GM21526 (cell line): Measurements from ENCODE around the gene OR1L8.
"Not testable (repeated sequence)": the region's sequence is repeated elsewhere in the genome, so short reads cannot be mapped to it uniquely, and the experiment has no call there.

Source experiments
- ATAC-seq: cut with Tn5 transposase; IDR thresholded peaks from one replicate; pipeline ENCODE4 v1.9.1; 2021; ENCODE audit warnings: moderate library complexity; ENCODE audit not compliant: unreplicated experiment, low FRiP score

Gene OR1L8, protein sequence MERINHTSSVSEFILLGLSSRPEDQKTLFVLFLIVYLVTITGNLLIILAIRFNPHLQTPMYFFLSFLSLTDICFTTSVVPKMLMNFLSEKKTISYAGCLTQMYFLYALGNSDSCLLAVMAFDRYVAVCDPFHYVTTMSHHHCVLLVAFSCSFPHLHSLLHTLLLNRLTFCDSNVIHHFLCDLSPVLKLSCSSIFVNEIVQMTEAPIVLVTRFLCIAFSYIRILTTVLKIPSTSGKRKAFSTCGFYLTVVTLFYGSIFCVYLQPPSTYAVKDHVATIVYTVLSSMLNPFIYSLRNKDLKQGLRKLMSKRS

GRCh38 chr9:122583284-122583683 is at the start of gene OR1L8:
Gene OR1L8, minus strand, starts transcription at chr9:122583384. Its CDS starts 14,907 bp downstream, at chr9:122568477.
- not testable (repeated sequence) for ATAC-seq

DNA sequence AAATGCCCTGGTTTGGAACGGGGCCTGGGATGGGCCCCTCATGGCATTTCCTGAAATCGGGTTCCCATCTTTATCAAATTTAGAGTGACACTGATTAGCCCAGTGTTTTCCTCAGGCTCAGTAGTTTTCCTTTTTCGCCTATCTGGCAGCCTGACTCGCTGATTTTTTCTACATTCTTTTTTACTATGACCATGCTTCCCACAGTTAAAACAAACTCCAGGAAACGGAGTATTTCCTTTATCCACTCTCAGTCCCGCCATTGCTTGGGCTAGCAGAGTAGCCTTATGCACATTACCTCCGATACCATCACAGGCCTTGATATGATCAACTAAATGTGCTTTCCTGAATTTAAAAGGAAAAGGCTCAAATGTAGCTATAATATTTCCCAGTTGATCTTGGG is 36.8 kb upstream of the OR1L8 start:
- ATAC-seq, result no peak

DNA sequence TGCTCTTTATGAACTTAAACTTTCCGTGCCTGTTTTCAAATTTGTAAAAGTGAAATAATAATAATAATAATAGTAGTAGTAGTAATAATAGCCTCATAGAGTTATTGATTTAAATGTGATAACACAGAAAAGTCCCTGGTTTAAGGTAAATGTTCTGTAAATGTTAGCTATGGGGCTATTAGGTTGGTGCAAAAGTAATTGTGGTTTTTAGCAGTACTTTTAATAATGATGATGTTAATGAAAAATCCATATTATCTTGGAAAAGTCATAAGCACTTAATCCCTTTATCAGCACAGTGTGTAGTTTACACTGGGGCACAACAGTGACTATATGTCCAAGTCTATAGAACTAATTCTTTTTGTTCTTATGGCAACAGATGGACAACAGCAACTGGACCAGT is 31.2 kb upstream of the OR1L8 start, which contains the start of gene OR1Q1:
TSS of gene OR1Q1 (plus strand) at position 377 of the 400 bp plus-strand sequence. CDS start at position 377, 0 bp downstream.
- ATAC-seq, result no peak

DNA sequence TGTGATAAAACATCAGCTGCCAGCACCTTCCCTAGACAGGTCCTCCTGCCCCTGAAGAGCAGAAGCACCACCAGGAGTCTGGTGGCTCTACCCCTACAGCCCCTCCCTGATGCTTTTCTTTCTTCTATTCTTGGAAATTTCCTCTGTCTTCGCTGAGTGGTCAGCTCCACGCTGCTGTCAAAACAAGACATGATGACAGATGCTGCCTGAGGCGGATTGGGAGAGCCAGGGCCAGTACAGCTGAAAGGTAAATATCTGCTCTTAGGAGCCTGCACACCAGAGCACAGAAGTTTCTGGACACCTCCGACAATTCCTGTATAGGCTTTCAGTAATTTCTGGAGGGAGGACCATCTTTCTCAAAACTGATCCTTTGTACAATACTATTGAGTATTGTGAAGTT is 26.6 kb upstream of the OR1L8 start:
- ATAC-seq, result no peak

DNA sequence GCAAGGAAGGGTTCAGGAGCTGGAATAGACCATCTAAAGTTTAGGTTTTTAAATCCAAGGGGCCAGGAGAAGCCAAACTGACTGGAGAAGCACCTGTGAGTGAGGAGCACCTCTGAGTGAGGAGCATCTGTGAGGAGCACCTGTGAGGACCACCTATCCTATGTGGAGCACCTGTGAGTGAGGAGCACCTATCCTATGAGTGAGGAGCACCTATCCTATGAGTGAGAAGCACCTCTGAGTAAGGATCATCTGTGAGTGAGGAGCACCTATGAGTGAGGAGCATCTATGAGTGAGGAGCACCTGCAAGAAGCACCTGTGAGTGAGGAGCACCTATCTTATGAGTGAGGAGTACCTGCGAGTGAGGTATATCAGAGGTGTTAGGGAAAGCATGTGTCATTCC is 23.4 kb upstream of the OR1L8 start:
- ATAC-seq, result no peak

DNA sequence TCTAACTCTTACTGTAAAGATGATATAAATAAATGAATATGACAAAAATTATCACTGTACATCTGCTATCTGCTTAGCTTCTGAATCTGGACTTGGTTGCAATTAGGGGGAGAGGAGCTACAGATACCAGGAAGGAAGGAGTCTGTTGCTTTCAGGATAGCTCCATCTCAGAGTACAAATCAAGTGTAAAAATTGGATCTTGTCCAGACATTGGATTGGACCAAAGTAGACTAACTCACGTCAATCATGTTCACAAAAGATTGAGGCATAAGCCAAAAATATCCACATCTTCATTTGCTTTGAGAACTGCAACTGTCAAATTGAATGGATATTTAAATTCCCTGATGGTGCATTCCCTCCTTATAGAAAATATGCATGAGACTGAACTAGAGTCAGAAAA is 22.5 kb upstream of the OR1L8 start:
- no peak for ATAC-seq

- no peak for ATAC-seq
Measured at GRCh38 chr9:122580360-122580759, 2.8 kb downstream of the OR1L8 start.

DNA sequence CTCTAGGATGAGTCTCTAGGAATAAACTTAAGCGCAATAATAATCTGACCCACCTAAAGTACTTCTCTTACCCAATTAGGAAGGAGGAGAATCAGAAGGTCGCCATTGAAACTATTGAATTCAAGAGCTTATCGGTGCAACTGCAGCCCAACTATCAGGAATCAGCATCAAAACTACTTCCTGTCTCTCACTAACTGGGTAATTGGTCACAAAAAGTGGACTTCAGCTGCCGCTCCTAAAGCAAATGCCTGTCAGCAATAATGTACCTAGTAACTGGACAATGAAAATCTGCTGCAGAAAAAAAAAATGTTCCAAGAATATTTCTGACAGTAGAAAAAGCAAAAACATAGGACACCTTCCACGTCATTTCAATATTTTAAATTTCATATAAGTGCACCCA is 3.3 kb downstream of the OR1L8 start:
- ATAC-seq, result no peak

DNA sequence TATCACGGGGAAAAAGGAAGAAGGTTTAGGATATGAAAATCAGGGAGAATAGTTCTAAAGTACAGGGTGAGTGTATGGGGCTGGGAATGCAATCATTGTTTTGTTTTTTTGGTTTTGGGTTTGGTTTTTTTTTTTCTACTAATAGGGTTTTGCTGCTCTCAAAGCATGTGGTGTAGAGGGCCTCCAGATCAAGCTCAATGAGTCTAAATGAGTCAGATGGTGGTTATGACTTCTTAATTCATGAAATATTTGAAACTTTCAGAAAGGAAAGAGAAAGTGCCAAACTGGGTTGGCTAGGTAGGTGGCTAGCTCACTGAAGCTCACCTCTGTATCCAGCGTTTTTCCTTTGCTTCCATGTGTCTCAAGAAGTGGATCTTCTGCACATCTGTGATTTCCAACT is 10.7 kb downstream of the OR1L8 start:
- ATAC-seq, result no peak

DNA sequence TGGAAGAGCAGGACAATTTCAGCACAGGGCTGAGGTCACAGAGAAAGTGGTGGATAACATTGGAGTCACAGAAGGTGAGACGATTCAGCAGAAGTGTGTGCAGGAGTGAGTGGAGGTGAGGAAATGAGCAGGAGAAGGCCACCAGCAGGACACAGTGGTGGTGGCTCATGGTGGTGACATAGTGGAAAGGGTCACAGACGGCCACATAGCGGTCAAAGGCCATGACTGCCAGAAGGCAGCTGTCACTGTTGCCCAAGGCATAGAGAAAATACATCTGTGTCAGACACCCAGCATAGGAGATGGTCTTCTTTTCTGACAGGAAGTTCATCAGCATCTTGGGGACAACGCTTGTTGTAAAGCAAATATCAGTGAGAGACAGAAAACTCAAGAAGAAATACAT is 15.3 kb downstream of the OR1L8 start:
- no peak for ATAC-seq

DNA sequence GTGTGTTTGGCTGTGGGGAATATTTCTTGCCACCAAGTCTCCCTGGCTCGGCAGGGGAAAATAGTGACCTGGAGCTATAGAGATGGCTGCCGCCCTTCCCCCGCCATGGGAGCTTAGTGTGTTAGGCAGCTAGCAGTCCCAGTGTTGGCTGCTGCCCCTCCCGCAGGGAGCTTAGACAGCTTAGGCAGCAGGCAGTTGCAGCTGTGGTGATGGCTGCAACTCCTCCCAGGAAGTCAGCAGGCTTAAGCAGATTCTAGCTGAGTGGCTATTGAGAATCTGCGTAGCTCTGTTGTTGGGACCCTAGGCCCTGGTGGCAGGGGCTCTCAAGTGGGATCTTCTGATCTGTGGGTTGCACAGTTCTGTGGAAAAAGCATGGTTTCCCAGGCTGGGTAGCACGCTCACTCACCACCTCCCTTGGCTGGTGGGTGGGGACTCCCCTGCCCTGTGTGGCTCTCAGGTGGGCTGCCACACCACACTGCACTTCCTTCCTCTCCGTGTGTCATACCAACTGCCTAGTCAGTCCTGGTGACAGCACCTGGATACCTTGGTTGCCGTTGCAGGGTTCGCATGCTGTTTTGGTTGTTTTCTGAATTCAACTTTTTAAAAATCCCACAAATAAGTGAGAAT is 20.9 kb downstream of the OR1L8 start:
- ATAC-seq, result no peak

DNA sequence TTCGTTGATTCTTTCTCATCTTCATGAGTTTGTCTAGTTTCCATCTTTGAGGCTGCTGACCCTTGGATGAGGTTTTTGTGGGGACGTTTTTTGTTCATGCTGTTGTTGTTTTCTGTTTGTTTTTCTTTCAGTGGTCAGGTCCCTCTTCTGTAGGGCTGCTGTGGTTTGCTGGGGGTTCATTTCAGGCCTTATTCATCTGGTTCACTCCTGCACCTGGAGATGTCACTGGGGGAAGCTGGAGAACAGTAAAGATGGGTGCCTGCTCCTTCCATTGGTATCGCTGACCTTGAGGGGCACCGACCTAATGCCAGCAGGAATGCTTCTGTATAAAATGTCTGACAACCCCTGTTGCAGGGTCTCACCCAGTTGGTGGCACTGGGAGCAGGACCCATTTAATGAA is 21.7 kb downstream of the OR1L8 start:
- no peak for ATAC-seq

DNA sequence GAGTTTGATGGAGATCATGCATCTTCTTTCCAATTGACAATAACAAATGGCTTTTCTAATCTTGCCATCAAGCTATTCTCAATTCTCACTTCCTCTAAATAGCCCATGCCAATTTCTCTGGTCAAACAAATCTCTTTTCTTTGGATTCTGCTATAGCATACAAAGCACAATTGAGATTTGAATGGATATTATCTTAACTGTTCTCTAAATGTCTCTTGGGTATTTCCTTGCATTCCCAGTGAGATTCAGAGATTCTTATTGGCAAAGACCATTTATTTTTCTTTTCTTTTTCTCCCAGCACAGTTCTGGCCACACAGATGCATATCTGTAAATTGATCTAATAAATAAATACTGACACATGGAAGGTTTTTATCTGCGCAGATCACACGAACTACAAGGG is 30.4 kb downstream of the OR1L8 start, which contains the start of gene OR1N2:
TSS of gene OR1N2 (plus strand) at position 301 of the 400 bp plus-strand sequence. CDS start 100 bp downstream, outside the sequence.
- no peak for ATAC-seq

- no peak for ATAC-seq
Measured at GRCh38 chr9:122551371-122551770, 31.8 kb downstream of the OR1L8 start.

- ATAC-seq, result no peak
Measured at GRCh38 chr9:122546196-122546595, 37.0 kb downstream of the OR1L8 start.

DNA sequence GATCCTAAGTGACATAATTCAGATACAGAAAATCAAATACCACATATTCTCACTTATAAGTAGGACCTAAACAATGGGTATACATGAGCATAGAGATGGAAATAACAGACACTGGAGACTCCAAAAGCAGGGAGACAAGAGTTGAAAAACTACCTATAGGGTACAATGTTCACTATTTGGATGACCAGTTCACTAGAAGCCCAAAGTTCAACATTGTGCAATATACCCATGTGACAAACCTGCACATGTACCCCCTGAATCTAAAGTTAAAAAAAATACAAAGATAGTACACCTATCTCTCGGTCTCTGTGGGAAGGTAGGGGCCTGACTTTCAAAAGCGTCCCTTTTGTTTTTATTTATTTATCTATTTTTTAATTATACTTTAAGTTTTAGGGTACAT is 44.4 kb downstream of the OR1L8 start:
- ATAC-seq, result no peak

DNA sequence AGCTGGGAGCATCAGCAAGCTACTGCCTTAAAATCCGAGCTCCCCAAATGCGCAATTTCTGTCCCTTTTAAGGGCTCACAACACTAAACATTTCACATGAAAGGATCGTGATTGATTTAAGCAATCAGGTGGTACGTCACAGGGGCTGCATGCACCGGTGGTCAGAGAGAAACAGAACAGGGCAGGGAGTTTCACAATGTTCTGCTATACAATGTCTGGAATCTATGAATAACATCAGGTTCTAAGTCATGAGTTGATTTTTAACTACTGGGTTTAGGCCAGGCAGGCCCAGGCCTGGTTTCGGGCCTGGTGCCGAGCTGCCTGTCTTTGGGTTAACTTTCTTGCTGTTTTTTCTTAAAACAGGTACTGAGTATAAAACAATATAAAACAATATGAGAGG is 46.1 kb downstream of the OR1L8 start:
- ATAC-seq, result not testable (repeated sequence)

DNA sequence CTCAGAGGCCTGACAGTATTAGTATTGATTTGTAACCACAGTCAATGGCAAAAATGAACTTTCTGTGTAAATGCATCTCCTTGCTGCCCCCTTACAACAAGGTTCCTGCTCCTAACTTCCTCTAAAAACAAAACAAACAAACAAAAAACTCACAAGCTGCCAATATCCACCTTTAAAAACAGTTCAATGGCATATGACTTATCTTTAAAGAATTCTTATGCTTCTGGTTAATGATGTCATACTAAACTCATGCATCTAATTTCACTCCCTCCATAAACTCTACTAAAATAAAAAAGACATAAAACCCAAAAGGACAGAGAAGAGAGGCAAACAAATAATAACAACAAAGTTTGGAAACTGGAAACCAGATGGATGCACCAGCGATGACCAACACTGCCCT is 47.0 kb downstream of the OR1L8 start:
- no peak for ATAC-seq

- ATAC-seq, result not testable (repeated sequence)
Measured at GRCh38 chr9:122531157-122531556, 52.0 kb downstream of the OR1L8 start.

GRCh38 chr9:122527193-122527592 is 56.0 kb downstream of the OR1L8 start, which contains the start of gene OR1N1:
Gene OR1N1, minus strand, starts transcription at chr9:122527293. Its CDS starts 0 bp downstream, at chr9:122527293.
- no peak for ATAC-seq

DNA sequence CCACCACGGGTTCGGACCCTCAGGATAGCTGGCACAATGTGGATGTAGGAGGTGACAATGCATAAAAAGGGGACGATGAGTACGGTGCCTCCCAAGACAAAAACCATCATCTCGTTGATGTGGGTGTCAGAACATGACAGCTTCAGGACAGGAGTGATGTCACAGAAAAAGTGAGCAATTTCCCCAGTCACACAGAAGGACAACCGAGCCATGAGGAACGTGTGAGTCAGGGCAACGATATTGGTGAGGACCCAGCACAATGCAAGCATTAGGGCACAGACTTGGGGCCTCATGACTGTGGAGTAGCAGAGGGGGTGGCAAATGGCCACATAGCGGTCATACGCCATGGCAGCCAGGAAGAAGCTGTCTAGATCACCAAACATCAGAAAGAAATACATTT is 56.6 kb downstream of the OR1L8 start:
- no peak for ATAC-seq

DNA sequence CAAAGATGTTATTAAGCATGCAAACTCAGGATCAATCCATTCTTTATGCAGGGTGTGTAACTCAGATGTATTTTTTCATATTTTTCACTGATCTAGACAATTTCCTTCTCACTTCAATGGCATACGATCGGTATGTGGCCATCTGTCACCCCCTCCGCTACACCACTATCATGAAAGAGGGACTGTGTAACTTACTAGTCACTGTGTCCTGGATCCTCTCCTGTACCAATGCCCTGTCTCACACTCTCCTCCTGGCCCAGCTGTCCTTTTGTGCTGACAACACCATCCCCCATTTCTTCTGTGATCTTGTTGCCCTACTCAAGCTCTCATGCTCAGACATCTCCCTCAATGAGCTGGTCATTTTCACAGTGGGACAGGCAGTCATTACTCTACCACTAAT is 63.8 kb downstream of the OR1L8 start:
- no peak for ATAC-seq
